Measurements from ENCODE around the gene SERAC1. TPM values are rescaled to one million over a fixed set of nuclear protein-coding genes. Genes with fewer than 3 reads are reported as not detected.

SERAC1 gene
- total RNA-seq, 2 donors from 2014 or later: 6.2 to 9.4 TPM

DNA sequence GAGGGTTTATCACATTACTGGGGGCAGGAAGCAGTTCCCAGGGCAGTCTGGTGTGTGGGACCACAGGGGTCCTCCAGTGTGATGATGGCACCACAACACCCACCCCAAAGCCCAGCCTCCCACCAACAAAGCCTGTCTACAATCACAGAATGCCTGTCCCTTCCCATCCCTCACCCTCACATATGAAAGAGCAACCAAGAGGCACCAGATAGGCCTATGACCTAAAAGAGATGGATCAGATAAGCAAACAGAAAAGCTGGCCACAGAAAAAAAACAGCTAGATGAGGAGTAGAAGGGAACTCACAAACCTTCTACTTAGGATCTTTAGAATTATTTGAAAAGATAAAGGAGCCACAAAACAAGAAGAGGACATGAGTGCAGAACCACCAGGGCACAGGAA is 54.3 kb downstream of the SERAC1 start:
- Histone ChIP-seq H3K9ac (ENCODE audit: low read depth in 2 of 2, low read length in 2 of 2) (no peak overlapping the region), H3K4me3 (no peak overlapping the region), H3K4me1 (no peaks in the 10 kb centered on the region), H3K27me3 (no peaks in the 10 kb centered on the region), H3K27ac (no peak overlapping the region), H3K36me3 (no peaks in the 10 kb centered on the region), H3K9me3 (no peaks in the 10 kb centered on the region)
- no peak for DNase-seq
- TF ChIP-seq, protein P1, sequence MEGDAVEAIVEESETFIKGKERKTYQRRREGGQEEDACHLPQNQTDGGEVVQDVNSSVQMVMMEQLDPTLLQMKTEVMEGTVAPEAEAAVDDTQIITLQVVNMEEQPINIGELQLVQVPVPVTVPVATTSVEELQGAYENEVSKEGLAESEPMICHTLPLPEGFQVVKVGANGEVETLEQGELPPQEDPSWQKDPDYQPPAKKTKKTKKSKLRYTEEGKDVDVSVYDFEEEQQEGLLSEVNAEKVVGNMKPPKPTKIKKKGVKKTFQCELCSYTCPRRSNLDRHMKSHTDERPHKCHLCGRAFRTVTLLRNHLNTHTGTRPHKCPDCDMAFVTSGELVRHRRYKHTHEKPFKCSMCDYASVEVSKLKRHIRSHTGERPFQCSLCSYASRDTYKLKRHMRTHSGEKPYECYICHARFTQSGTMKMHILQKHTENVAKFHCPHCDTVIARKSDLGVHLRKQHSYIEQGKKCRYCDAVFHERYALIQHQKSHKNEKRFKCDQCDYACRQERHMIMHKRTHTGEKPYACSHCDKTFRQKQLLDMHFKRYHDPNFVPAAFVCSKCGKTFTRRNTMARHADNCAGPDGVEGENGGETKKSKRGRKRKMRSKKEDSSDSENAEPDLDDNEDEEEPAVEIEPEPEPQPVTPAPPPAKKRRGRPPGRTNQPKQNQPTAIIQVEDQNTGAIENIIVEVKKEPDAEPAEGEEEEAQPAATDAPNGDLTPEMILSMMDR (IDR thresholded peaks at IDR 0.05): no peak
- intact Hi-C loops (cut with DNase I): no loop called here

DNA sequence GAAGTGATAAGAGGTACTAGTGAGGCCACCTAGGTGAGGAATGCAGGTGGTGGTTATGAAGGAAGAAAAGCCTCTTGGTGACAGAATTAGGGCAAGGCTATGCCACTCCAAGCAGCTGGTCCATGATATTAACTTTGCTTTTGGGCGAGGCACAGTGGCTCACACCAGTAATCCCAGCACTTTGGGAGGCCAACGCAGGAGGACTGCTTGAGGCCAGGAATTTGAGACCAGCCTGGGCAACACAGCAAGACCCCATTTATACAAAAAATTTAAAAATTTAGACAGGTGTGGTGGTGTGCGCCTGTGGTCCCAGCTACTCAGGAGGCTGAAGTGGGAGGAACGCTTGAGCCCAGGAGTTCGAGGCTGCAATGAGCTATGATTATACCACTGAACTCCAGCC is 56.1 kb downstream of the SERAC1 start:
- Histone ChIP-seq H3K27ac (no peak overlapping the region), H3K4me1 (no peaks in the 10 kb centered on the region), H3K9me3 (no peaks in the 10 kb centered on the region), H3K9ac (ENCODE audit: low read depth in 2 of 2, low read length in 2 of 2) (no peak overlapping the region), H3K4me3 (no peak overlapping the region), H3K36me3 (no peaks in the 10 kb centered on the region), H3K27me3 (no peaks in the 10 kb centered on the region)
- TF ChIP-seq, protein P1 (IDR thresholded peaks at IDR 0.05): no peak
- intact Hi-C loops (cut with DNase I): no loop called here
- DNase-seq: no peak

DNA sequence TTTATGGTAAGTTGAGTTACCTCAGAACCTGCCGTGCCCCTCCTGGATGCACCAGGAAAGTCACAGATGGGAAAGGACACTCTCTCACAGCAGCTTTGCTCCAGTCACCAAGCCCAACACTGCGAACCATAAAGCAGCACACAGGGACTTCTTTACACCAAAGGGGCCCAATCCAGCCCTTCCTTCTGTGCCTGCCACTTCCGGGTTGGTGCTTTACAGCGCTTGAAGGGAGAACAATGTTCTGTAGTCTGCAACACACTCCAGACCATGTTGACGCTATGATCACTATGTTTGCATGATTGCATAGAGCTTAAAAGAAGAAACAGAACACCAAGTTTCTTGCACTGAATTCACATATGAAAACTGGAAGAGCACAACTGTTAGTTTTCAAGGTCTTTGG is 57.1 kb downstream of the SERAC1 start:
- TF ChIP-seq, protein P1 (IDR thresholded peaks at IDR 0.05): no peak
- no peak overlapping the region for H3K9ac ChIP-seq (ENCODE audit: low read depth in 2 of 2, low read length in 2 of 2)
- no peaks in the 10 kb centered on the region for H3K27me3 ChIP-seq
- intact Hi-C loops (cut with DNase I): no loop called here
- no peak overlapping the region for H3K27ac ChIP-seq
- no peaks in the 10 kb centered on the region for H3K4me1 ChIP-seq
- H3K4me3 ChIP-seq: no peak overlapping the region
- H3K9me3 ChIP-seq: no peaks in the 10 kb centered on the region
- DNase-seq: no peak
- no peaks in the 10 kb centered on the region for H3K36me3 ChIP-seq

DNA sequence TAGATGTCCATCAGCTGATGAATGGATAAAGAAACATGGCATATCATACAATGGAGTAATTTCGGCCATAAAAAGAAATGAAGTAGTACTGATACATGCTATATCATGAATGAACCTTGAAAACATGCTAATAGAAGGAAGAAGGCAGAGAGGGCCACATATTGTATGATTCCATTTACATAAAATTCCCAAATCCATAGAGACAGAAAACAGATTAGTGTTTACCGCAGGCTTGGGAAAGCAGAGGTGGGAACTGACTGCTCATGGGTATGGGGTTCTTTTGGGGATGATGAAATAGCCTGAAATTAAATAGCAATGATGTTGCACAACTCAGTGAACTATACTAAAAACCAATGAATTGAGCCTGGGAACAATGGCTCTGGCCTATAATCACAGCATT is 58.3 kb downstream of the SERAC1 start:
- H3K36me3 ChIP-seq: no peaks in the 10 kb centered on the region

DNA sequence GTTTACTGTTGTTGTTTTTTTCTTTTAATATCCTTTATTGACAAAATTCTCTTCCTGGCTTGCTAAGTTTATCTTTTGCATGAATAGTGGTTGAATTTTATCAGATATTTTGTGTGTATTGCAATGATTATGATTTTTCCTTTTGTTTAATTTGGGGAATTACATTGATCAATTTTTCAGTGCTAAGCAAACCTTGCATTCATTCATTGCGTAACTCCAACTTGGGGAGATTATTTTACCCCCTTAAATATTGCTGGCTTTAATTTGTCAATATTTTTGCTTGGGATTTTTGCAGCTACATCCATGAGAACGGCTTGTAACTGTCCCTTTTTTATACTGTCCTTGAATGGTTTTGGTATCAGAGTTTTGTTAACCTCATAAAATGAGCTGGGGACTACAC is 63.4 kb downstream of the SERAC1 start:
- H3K36me3 ChIP-seq: no peaks in the 10 kb centered on the region
- no peaks in the 10 kb centered on the region for H3K27me3 ChIP-seq
- intact Hi-C loops (cut with DNase I): no loop called here
- no peak overlapping the region for H3K27ac ChIP-seq
- H3K4me3 ChIP-seq: no peak overlapping the region
- TF ChIP-seq, protein P1 (IDR thresholded peaks at IDR 0.05): no peak
- H3K9me3 ChIP-seq: no peaks in the 10 kb centered on the region
- no peak overlapping the region for H3K9ac ChIP-seq (ENCODE audit: low read depth in 2 of 2, low read length in 2 of 2)
- no peak for DNase-seq
- no peaks in the 10 kb centered on the region for H3K4me1 ChIP-seq

More for the DNA sequence above, 58.3 kb downstream of the SERAC1 start:
- no peak overlapping the region for H3K9ac ChIP-seq (ENCODE audit: low read depth in 2 of 2, low read length in 2 of 2)
- H3K4me1 ChIP-seq: no peaks in the 10 kb centered on the region
- no peak overlapping the region for H3K4me3 ChIP-seq
- no peak for DNase-seq
- no peaks in the 10 kb centered on the region for H3K27me3 ChIP-seq
- no peaks in the 10 kb centered on the region for H3K9me3 ChIP-seq
- TF ChIP-seq, protein P1 (IDR thresholded peaks at IDR 0.05): no peak
- no peak overlapping the region for H3K27ac ChIP-seq
- intact Hi-C loops (cut with DNase I): no loop called here

DNA sequence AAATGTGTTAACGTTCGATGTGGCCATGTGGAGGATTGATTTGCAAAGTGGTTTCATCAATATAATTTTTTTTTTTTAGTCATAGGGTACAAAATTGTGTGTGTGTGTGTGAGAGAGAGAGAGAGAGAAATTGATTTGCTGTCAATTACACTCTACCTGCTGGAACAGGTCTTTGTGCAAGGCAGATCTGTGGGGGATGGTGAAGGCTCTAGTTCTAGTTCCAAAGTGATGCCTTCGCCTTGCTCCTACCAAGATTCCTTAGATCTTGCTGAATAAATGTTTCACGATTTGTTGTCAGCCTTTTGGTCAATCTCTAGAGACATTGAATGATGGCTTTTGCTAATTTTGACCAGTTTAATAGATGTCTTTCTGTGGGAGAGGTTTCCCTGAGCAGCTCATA is 64.8 kb downstream of the SERAC1 start:
- H3K9me3 ChIP-seq: no peaks in the 10 kb centered on the region
- DNase-seq: no peak
- intact Hi-C loops (cut with DNase I): no loop called here

More for the DNA sequence above, 64.8 kb downstream of the SERAC1 start:
- Histone ChIP-seq H3K4me3 (no peak overlapping the region), H3K27ac (no peak overlapping the region), H3K27me3 (no peaks in the 10 kb centered on the region), H3K36me3 (no peaks in the 10 kb centered on the region), H3K9ac (ENCODE audit: low read depth in 2 of 2, low read length in 2 of 2) (no peak overlapping the region), H3K4me1 (no peaks in the 10 kb centered on the region)
- TF ChIP-seq, protein P1 (IDR thresholded peaks at IDR 0.05): no peak

Measured in colonic mucosa (tissue), 4 donors.